ENCODE results near the gene DCST1. TPM values are rescaled to one million over a fixed set of nuclear protein-coding genes. Genes with fewer than 3 reads are reported as not detected.

DCST1 gene
- total and polyA plus RNA-seq, 2 of the 13 experiments (the other 11 are each of a cell fraction or from before 2014, with no cell fraction given) = 0.04 TPM; not detected in 1

DNA sequence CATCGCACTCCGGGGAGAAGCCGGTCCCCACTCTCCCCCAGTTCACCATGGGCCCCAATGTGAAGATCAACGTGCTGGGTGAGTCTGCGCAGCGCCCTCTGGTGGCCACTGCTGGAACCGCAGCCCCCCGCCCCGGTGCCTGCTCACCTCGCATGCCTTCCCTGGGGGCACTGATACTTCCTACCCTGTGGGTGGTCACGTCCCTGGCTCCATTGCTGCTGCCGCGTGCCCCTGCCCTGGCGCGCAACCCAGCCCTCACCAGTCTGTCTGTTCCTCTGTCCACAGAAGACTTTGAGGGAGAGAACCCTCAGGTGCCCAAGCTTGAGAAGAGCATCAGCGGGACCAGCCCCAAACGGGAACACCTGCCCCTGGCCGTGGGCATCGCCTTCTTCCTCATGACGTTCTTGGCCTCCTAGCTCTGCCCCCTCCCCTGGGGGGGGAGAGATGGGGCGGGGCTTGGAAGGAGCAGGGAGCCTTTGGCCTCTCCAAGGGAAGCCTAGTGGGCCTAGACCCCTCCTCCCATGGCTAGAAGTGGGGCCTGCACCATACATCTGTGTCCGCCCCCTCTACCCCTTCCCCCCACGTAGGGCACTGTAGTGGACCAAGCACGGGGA lies 52.6 kb downstream of the DCST1 start (continued):
- TF ChIP-seq PATZ1 (CRISPR knock-in tag; IDR thresholded peaks at IDR 0.05) = peak; percentile 75
- TF ChIP-seq ZNF136 (CRISPR knock-in tag; IDR thresholded peaks at IDR 0.05; ENCODE audit: low read depth) = no peak
- TF ChIP-seq, protein P1, sequence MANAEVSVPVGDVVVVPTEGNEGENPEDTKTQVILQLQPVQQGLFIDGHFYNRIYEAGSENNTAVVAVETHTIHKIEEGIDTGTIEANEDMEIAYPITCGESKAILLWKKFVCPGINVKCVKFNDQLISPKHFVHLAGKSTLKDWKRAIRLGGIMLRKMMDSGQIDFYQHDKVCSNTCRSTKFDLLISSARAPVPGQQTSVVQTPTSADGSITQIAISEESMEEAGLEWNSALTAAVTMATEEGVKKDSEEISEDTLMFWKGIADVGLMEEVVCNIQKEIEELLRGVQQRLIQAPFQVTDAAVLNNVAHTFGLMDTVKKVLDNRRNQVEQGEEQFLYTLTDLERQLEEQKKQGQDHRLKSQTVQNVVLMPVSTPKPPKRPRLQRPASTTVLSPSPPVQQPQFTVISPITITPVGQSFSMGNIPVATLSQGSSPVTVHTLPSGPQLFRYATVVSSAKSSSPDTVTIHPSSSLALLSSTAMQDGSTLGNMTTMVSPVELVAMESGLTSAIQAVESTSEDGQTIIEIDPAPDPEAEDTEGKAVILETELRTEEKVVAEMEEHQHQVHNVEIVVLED (CRISPR knock-in tag; IDR thresholded peaks at IDR 0.05; ENCODE audit: borderline replicate concordance) = no peak
- TF ChIP-seq ZNF276 (CRISPR knock-in tag; IDR thresholded peaks at IDR 0.05; ENCODE audit: low read depth) = no peak
- TF ChIP-seq HMGXB4 (CRISPR knock-in tag; IDR thresholded peaks at IDR 0.05; ENCODE audit: borderline replicate concordance in 1 of 2, low read depth in 1 of 2) = peak in 1 of 2 experiments; percentile 76; a peak in 2 of 4 replicates
- TF ChIP-seq SRF (IDR thresholded peaks at IDR 0.05; ENCODE audit: low read depth, low read length) = no peak
- no peak for TF ChIP-seq ZNF101 (CRISPR knock-in tag; IDR thresholded peaks at IDR 0.05; ENCODE audit: borderline replicate concordance, low read depth)
- TF ChIP-seq ZMAT3 (CRISPR knock-in tag; conservative IDR thresholded peaks at IDR 0.05) = no peak
- TF ChIP-seq MIER3 (CRISPR knock-in tag; IDR thresholded peaks at IDR 0.05; ENCODE audit: borderline replicate concordance) = no peak
- no peak for TF ChIP-seq ZNF724P (CRISPR knock-in tag; IDR thresholded peaks at IDR 0.05; ENCODE audit: borderline replicate concordance)
